Measurements from ENCODE around the gene CNTNAP2.

- no peak for TF ChIP-seq EZH2phosphoT487 (IDR thresholded peaks at IDR 0.05; ENCODE audit: insufficient read depth, low read depth)
- no peak for TF ChIP-seq EZH2 (IDR thresholded peaks at IDR 0.05; ENCODE audit: insufficient read depth, poor library complexity, severe bottlenecking)
These were observed 963.4 kb downstream of the CNTNAP2 start for GRCh38 chr7:147079921-147080420.

Measured in GM23248 (cell line).